A673 (cell line): ENCODE results near the gene SYNGR1. TPM values are rescaled to one million over a fixed set of nuclear protein-coding genes. Genes with fewer than 3 reads are reported as not detected.

ENCODE experiments used
- BruUV-seq: library from RNA; stranded (reverse); fragments of 400-500 nt; replicated peaks from 2 replicates; lab custom pipeline; 2021; lab: Mats Ljungman, UMichigan
- CTCF ChIA-PET: fragments of 300-600 bp; sonication (Branson Sonifier 250); formaldehyde crosslinking; loops from one replicate; lab custom pipeline; 2022; ENCODE audit warnings: antibody characterized with exemption; lab: Charles Lee
- POLR2A ChIA-PET: fragments of 300-600 bp; sonication (Branson Sonifier 250); formaldehyde crosslinking; loops from one replicate; lab custom pipeline; 2022; ENCODE audit warnings: antibody characterized with exemption; ENCODE audit not compliant: low non-redundant PET; lab: Charles Lee
- DNase-seq: peaks from one replicate; pipeline ENCODE4 v3.0.0-alpha.2; 2015; ENCODE audit warnings: low spot score
- H3K27ac ChIP-seq: fragments of 200-600 bp; sonication (generic); 2 replicates; pipeline ENCODE4 v1.5.1; 2016; ENCODE audit warnings: mixed run types, low read depth, mild to moderate bottlenecking, mixed read lengths, antibody characterized with exemption, low read length; ENCODE audit not compliant: poor library complexity, severe bottlenecking
- H3K27me3 ChIP-seq: fragments of 200-600 bp; sonication (generic); replicated peaks from 2 replicates; pipeline ENCODE4 v1.6.1; 2017; ENCODE audit warnings: mixed run types, low read depth, mild to moderate bottlenecking, mixed read lengths, antibody characterized with exemption, low read length; ENCODE audit not compliant: insufficient read depth, poor library complexity
- H3K36me3 ChIP-seq: fragments of 200-600 bp; sonication (generic); 2 replicates; pipeline ENCODE4 v1.6.1; 2016; ENCODE audit warnings: mixed run types, mild to moderate bottlenecking, mixed read lengths, antibody characterized with exemption, low read length; ENCODE audit not compliant: insufficient read depth, poor library complexity, severe bottlenecking
- H3K4me1 ChIP-seq: fragments of 200-600 bp; sonication (generic); 2 replicates; pipeline ENCODE4 v1.6.1; 2017; ENCODE audit warnings: mixed run types, mild to moderate bottlenecking, mixed read lengths, antibody characterized with exemption, low read length; ENCODE audit not compliant: insufficient read depth, poor library complexity, severe bottlenecking
- H3K4me3 ChIP-seq: fragments of 200-600 bp; sonication (generic); 2 replicates; pipeline ENCODE4 v1.5.1; 2016; ENCODE audit warnings: low read depth, mixed run types, mild to moderate bottlenecking, mixed read lengths, low read length; ENCODE audit not compliant: poor library complexity, severe bottlenecking
- H3K9me3 ChIP-seq: fragments of 200-600 bp; sonication (generic); 2 replicates; pipeline ENCODE4 v1.6.1; 2016; ENCODE audit warnings: mixed run types, low read depth, mild to moderate bottlenecking, mixed read lengths, antibody characterized with exemption, low read length; ENCODE audit not compliant: poor library complexity, severe bottlenecking
- EZH2 ChIP-seq: fragments of 200-600 bp; sonication (generic); IDR thresholded peaks from 2 replicates; pipeline ENCODE4 v1.6.1; 2017; ENCODE audit warnings: borderline replicate concordance, low read depth, mild to moderate bottlenecking, mixed read lengths, antibody characterized with exemption, low read length; ENCODE audit not compliant: poor library complexity, severe bottlenecking
- intact Hi-C: fragments of 100-400 bp; cut with micrococcal nuclease; formaldehyde crosslinking; loops from one replicate; pipeline ENCODE4 v1.10.0; 2022; ENCODE audit not compliant: unreplicated experiment
- total RNA-seq: library from RNA; stranded (reverse); gene quantifications from 2 replicates; pipeline ENCODE4 v1.2.3, GENCODE V29; 2021
- TF ChIP-seq, protein P1 (sequence below): fragments of 300-800, 200-600 bp; sonication (generic); conservative IDR thresholded peaks from 2 replicates; pipeline ENCODE4 v1.5.1; 2017; ENCODE audit warnings: low read depth, mild to moderate bottlenecking, antibody characterized with exemption, low read length, moderate library complexity, mixed read lengths

Gene SYNGR1
- total RNA-seq, 1 experiment from 2014 or later, result 31.7 TPM

DNA sequence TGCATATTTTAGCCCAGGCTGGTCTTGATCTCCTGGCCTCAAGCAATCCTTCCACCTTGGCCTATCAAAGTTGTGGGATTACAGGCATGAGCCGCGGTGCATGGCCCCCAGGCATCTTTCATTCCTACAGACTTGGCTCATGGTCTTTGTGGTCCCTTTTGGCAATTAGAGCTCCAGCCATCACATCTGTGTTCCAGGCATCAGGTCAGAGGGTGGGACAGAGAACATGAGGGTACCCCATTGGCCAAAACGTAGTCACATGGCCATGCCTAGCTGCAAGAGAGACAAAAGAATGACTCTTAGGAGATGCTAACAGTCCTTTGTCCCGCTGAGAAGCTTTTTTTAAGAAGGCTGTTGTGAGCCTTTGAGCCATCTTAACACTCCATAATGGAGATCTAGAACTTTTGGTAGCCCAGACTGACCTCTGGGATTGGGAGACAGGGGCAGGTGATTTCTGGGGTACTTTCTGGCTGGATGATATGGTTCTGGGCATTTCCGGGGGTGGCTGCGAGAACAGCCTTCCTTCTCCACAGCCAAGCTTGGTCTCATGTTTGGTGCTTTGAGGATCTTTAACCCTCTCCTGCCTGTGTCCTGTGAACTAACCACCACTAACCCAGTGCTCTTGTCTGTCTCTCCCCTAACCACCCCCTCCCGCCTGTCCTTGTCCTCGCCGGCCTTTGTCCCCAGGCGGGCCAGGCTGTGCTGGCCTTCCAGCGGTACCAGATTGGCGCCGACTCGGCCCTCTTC, 31.4 kb downstream of the SYNGR1 start:
- no TSS peak for BruUV-seq
- intact Hi-C loops, result no loop called here
- CTCF ChIA-PET, result no interaction called here
- POLR2A ChIA-PET, result no interaction called here
- no peak for DNase-seq
- TF ChIP-seq, protein P1, sequence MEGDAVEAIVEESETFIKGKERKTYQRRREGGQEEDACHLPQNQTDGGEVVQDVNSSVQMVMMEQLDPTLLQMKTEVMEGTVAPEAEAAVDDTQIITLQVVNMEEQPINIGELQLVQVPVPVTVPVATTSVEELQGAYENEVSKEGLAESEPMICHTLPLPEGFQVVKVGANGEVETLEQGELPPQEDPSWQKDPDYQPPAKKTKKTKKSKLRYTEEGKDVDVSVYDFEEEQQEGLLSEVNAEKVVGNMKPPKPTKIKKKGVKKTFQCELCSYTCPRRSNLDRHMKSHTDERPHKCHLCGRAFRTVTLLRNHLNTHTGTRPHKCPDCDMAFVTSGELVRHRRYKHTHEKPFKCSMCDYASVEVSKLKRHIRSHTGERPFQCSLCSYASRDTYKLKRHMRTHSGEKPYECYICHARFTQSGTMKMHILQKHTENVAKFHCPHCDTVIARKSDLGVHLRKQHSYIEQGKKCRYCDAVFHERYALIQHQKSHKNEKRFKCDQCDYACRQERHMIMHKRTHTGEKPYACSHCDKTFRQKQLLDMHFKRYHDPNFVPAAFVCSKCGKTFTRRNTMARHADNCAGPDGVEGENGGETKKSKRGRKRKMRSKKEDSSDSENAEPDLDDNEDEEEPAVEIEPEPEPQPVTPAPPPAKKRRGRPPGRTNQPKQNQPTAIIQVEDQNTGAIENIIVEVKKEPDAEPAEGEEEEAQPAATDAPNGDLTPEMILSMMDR, result no peak
- TF ChIP-seq EZH2, result no peak
- no peaks in the 10 kb centered on the region for H3K4me1 ChIP-seq
- peaks cover 6% of the 10 kb centered on the region for H3K36me3 ChIP-seq
- H3K27me3 ChIP-seq, result no peaks in the 10 kb centered on the region
- H3K27ac ChIP-seq, result no peak overlapping the region
- H3K9me3 ChIP-seq, result no peaks in the 10 kb centered on the region
- no peak overlapping the region for H3K4me3 ChIP-seq

DNA sequence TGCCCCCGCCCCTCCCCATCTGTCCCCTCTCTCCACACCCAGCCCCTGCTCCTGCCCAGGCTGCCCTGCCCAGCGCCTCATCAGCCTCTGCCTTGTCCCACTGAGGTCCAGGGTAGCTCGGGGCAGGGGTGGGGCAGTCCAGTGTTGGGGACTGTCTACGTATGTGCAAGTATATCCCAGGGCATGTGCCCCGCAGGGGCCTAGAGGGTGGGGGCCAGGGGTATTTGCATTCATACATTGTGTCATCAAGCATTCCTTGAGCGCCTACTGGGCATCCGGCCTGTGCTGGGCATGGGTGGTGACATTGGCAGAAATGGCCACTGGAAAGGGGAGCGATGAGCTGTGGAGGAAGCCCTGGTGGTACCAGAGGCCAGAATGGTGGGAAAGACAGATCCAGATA, 32.1 kb downstream of the SYNGR1 start:
- BruUV-seq, result no TSS peak
- Histone ChIP-seq H3K27me3 (no peaks in the 10 kb centered on the region), H3K4me1 (no peaks in the 10 kb centered on the region), H3K36me3 (peaks cover 6% of the 10 kb centered on the region), H3K9me3 (no peaks in the 10 kb centered on the region), H3K4me3 (no peak overlapping the region), H3K27ac (no peak overlapping the region)
- intact Hi-C loops, result no loop called here
- CTCF ChIA-PET, result no interaction called here
- TF ChIP-seq, protein P1, result no peak
- TF ChIP-seq EZH2, result no peak
- POLR2A ChIA-PET, result no interaction called here
- no peak for DNase-seq

DNA sequence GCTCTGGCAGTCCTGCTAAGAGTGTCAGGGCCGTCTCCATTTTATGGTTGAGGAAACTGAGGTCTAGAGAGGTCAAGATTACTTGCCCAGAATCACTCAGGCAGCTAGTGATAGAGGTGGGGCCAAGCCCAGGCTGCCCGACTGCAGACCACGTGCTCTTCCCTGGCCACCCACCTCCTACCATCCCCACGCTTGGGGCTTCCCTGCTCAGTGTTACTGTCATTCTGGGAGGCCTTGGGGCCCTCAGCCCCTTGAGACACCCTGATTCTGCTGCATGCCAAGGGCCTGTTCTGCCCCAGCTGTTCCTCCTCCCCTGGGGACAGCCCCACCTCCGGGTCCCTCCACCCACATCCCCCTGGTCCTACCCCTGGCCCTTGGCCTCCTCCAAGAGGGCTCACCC, 32.6 kb downstream of the SYNGR1 start:
- TF ChIP-seq, protein P1, result no peak
- TF ChIP-seq EZH2, result no peak
- DNase-seq, result no peak
- H3K27me3 ChIP-seq, result no peaks in the 10 kb centered on the region
- no peaks in the 10 kb centered on the region for H3K4me1 ChIP-seq
- H3K4me3 ChIP-seq, result no peak overlapping the region
- no TSS peak for BruUV-seq
- ChIA-PET CTCF (no interaction called here), POLR2A (no interaction called here)
- H3K9me3 ChIP-seq, result no peaks in the 10 kb centered on the region
- H3K27ac ChIP-seq, result no peak overlapping the region
- peaks cover 6% of the 10 kb centered on the region for H3K36me3 ChIP-seq
- intact Hi-C loops, result no loop called here
